CD4-positive, alpha-beta memory T cell (primary cell): ENCODE measurements around the gene ELK4. TPM values are rescaled to one million over a fixed set of nuclear protein-coding genes. Genes with fewer than 3 reads are reported as not detected.

Source experiments
- CTCF ChIA-PET: fragments of 350-600 bp; sonication (Branson Sonifier 250); formaldehyde crosslinking; loops from one replicate; lab custom pipeline; 2021; ENCODE audit warnings: inconsistent platforms; ENCODE audit not compliant: partially characterized antibody; lab: Charles Lee
- POLR2A ChIA-PET: fragments of 350-600 bp; sonication (Branson Sonifier 250); formaldehyde crosslinking; loops from one replicate; lab custom pipeline; 2021; ENCODE audit not compliant: partially characterized antibody; lab: Charles Lee
- DNase-seq, 5 donors: peaks; one replicate each; pipeline versions ENCODE4 v3.0.0 to v3.0.0-alpha.2; 2020 to 2022; ENCODE audit warnings: mixed read lengths in 1 of 5
- H3K27ac ChIP-seq: one replicate; pipeline ENCODE4 v1.7.0; 2013; ENCODE audit warnings: low read depth, low read length
- H3K27me3 ChIP-seq: 2 replicates; pipeline ENCODE4 v1.7.0; 2013; ENCODE audit warnings: mild to moderate bottlenecking, low read length, moderate library complexity; ENCODE audit not compliant: insufficient read depth
- H3K36me3 ChIP-seq: 2 replicates; pipeline ENCODE4 v1.7.0; 2013; ENCODE audit warnings: mild to moderate bottlenecking, low read length, moderate library complexity; ENCODE audit not compliant: insufficient read depth
- H3K4me1 ChIP-seq: 2 replicates; pipeline ENCODE4 v1.7.0; 2013; ENCODE audit warnings: mild to moderate bottlenecking, low read length, moderate library complexity; ENCODE audit not compliant: insufficient read depth
- H3K4me3 ChIP-seq, 2 donors: one replicate each; pipeline ENCODE4 v1.7.0; 2013; ENCODE audit warnings: low read length in 2 of 2, mild to moderate bottlenecking in 1 of 2
- H3K9me3 ChIP-seq, 2 donors: one replicate each; pipeline ENCODE4 v1.7.0; 2013; ENCODE audit warnings: low read length in 2 of 2, control low read depth in 1 of 2; ENCODE audit not compliant: control insufficient read depth in 1 of 2
- H3K27ac Mint-ChIP-seq, 7 donors: one replicate each; pipeline ENCODE4 v1.8.0; 2020 to 2021; ENCODE audit warnings: mixed read lengths in 7 of 7, mild to moderate bottlenecking in 6 of 7, inconsistent platforms in 3 of 7, moderate library complexity in 3 of 7
- H3K27me3 Mint-ChIP-seq, 2 donors: one replicate each; pipeline ENCODE4 v1.8.0; 2020 to 2021; ENCODE audit warnings: mixed read lengths in 2 of 2
- H3K36me3 Mint-ChIP-seq, 2 donors: one replicate each; pipeline ENCODE4 v1.8.0; 2020 to 2021; ENCODE audit warnings: mixed read lengths in 2 of 2, inconsistent platforms in 1 of 2, mild to moderate bottlenecking in 1 of 2
- H3K4me1 Mint-ChIP-seq, 4 donors: one replicate each; pipeline ENCODE4 v1.8.0; 2020 to 2021; ENCODE audit warnings: mixed read lengths in 4 of 4, mild to moderate bottlenecking in 1 of 4
- H3K4me3 Mint-ChIP-seq, 8 donors: one replicate each; pipeline ENCODE4 v1.8.0; 2020 to 2021; ENCODE audit warnings: mixed read lengths in 8 of 8, mild to moderate bottlenecking in 7 of 8, moderate library complexity in 6 of 8, inconsistent platforms in 3 of 8
- H3K9me3 Mint-ChIP-seq, 8 donors: one replicate each; pipeline ENCODE4 v1.8.0; 2020 to 2021; ENCODE audit warnings: mixed read lengths in 8 of 8, mild to moderate bottlenecking in 5 of 8, inconsistent platforms in 3 of 8, moderate library complexity in 1 of 8
- intact Hi-C: fragments of 100-400 bp; cut with micrococcal nuclease; formaldehyde crosslinking; loops from one replicate; pipeline ENCODE4 v1.15.1; 2023
- polyA plus RNA-seq, 2 donors: library from polyadenylated mRNA; unstranded; fragments of 300-500 nt; fragmentation: Illumina TruSeq; gene quantifications; one replicate each; pipeline ENCODE4 v1.2.3, GENCODE V29; 2021
- total RNA-seq, 2 experiments: library from RNA; stranded (reverse); gene quantifications; one replicate each; pipeline ENCODE4 v1.2.3, GENCODE V29; 2021

The ELK4 gene
- total and polyA plus RNA-seq, 4 experiments from 2014 or later, result 3.2 to 194 (median 86.4) TPM

DNA sequence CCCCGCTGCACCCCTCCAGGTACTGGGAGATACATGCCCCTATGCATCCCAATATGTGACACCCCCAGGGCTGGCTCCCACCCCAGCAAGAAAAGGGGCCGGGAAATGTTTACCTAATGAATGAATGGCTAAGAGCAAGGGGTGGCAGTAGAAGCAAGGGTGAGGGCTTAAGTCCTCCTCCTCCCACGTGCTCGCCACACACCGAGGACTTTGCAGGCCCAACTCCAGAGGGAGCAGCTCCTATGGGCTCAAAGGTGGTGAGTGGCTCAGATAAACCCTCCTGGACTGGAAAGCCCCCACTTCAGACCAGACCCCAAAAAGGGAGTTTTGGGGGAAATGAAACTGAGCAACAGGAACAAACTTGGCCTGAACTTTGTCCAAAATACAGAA is 37.1 kb upstream of the ELK4 start:
- H3K27me3 ChIP-seq, result no peaks in the 10 kb centered on the region
- no peak overlapping the region for H3K27ac ChIP-seq
- H3K27ac Mint-ChIP-seq, result peak overlapping the region in 1 of 7 donors; percentile 57
- CTCF ChIA-PET, result interaction anchor here (1.0 to 3.7 kb wide), 4 partner anchors 10 to 43 kb away, joined by 3 to 14 read pairs (median 4); no protein-coding TSS in a partner anchor
- H3K9me3 ChIP-seq, result no peaks in the 10 kb centered on the region
- POLR2A ChIA-PET, result no interaction called here
- H3K4me1 Mint-ChIP-seq, result peaks cover 0 to 6% (median 2%) of the 10 kb centered on the region in 4 donors
- H3K9me3 Mint-ChIP-seq, result no peaks in the 10 kb centered on the region
- H3K4me3 Mint-ChIP-seq, result no peak overlapping the region
- no peaks in the 10 kb centered on the region for H3K36me3 ChIP-seq
- H3K36me3 Mint-ChIP-seq, result no peaks in the 10 kb centered on the region
- intact Hi-C loops, result no loop called here
- H3K27me3 Mint-ChIP-seq, result peaks cover 17 to 19% of the 10 kb centered on the region in 2 donors
- H3K4me1 ChIP-seq, result no peaks in the 10 kb centered on the region
- DNase-seq, result no peak
- H3K4me3 ChIP-seq, result no peak overlapping the region

DNA sequence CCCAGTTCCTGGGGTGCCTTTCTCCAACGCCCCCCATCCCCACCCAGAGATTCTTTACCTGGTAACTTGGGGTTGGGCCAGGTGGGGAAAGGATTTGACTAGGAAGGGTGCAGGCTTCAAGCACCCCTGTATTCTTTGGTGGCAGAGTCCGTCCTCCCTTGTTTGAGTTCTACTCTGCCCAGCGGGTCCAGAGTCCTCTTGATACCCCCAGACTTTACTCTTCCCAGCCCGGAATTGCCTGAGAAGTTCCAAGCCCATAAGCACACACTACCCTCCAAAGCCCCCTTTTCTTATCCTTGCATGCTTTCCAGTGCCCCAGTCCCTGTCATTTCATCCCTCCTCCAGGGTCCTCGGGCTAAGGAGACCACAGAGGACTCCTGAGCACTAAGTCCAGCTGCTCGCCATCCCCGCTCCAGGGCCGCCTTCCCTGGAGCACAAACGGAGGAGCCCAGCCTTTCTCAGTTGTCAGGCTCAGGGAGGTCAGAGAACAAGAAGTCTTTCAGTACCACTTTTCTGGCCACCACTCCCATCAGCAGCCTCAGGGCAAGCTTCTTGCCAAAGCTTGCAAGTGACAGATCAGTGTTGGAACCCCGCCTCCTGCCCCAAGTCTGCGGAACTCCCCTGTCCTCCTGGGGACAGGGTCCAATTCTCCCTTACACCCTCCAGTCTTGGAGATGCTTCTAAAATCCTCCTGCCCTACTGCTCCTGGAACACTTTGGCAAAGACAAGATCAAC is 36.3 kb upstream of the ELK4 start:
- H3K9me3 Mint-ChIP-seq, result no peaks in the 10 kb centered on the region
- H3K27ac Mint-ChIP-seq, result no peak overlapping the region
- Histone ChIP-seq H3K27ac (no peak overlapping the region), H3K36me3 (no peaks in the 10 kb centered on the region), H3K4me3 (no peak overlapping the region), H3K4me1 (no peaks in the 10 kb centered on the region), H3K9me3 (no peaks in the 10 kb centered on the region), H3K27me3 (no peaks in the 10 kb centered on the region)
- no peak for DNase-seq
- peak overlapping the region in 1 of 8 donors; percentile 36 for H3K4me3 Mint-ChIP-seq
- no peaks in the 10 kb centered on the region for H3K36me3 Mint-ChIP-seq
- peaks cover 0 to 6% (median 2%) of the 10 kb centered on the region in 4 donors for H3K4me1 Mint-ChIP-seq
- POLR2A ChIA-PET, result no interaction called here
- intact Hi-C loops, result no loop called here
- CTCF ChIA-PET, result interaction anchor here (1.0 to 3.7 kb wide), 6 partner anchors 10 to 44 kb away, joined by 3 to 14 read pairs (median 4); no protein-coding TSS in a partner anchor
- peaks cover 17 to 19% of the 10 kb centered on the region in 2 donors for H3K27me3 Mint-ChIP-seq

DNA sequence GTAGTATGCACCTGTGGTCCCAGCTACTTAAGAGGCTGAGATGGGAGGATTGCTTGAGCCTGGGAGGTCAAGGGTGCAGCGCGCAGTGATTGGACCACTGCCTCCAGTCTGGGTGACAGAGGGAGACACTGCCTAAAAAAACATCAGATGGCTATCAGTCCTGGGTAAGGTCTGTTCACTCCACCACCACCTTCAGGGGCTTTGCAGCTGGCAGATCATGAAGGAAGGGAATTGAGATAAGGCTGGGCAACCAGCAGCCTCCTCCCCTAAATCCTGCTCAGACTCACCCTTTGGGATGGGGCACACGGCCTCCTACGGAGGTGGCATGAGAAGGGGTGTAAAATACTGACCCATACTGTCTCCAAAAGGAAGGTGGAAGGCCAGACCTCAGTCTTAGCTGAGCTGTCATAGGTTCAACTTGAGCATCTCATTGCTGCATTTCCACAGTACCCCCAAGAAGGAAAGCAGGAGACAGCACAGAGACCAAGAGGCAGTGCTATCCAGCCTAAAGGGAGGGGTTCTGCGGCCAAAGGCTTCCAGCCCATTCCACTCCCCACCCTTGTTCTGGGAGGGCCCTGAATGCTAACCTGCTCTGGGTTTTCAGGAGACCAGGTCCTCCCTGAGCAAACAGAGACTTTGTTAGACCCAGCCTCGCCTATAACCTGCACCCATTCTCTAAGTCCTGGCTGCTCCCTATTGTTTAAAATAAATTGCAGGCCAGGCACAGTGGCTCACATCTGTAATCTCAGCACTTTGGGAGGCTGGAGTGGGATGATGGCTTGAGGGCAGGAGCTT is 34.8 kb upstream of the ELK4 start:
- Histone ChIP-seq H3K9me3 (no peaks in the 10 kb centered on the region), H3K27me3 (no peaks in the 10 kb centered on the region), H3K4me1 (no peaks in the 10 kb centered on the region), H3K27ac (no peak overlapping the region), H3K36me3 (no peaks in the 10 kb centered on the region), H3K4me3 (no peak overlapping the region)
- H3K36me3 Mint-ChIP-seq, result no peaks in the 10 kb centered on the region
- ChIA-PET POLR2A (no interaction called here), CTCF (interaction anchor here (1.0 to 3.7 kb wide), 4 partner anchors 8 to 311 kb away, joined by 3 to 14 read pairs (median 4); no protein-coding TSS in a partner anchor)
- intact Hi-C loops, result no loop called here
- no peak overlapping the region for H3K27ac Mint-ChIP-seq
- H3K27me3 Mint-ChIP-seq, result peaks cover 10 to 13% of the 10 kb centered on the region in 2 donors
- H3K4me3 Mint-ChIP-seq, result no peak overlapping the region
- no peak for DNase-seq
- peaks cover 0 to 5% (median 0%) of the 10 kb centered on the region in 4 donors for H3K4me1 Mint-ChIP-seq
- H3K9me3 Mint-ChIP-seq, result no peaks in the 10 kb centered on the region

DNA sequence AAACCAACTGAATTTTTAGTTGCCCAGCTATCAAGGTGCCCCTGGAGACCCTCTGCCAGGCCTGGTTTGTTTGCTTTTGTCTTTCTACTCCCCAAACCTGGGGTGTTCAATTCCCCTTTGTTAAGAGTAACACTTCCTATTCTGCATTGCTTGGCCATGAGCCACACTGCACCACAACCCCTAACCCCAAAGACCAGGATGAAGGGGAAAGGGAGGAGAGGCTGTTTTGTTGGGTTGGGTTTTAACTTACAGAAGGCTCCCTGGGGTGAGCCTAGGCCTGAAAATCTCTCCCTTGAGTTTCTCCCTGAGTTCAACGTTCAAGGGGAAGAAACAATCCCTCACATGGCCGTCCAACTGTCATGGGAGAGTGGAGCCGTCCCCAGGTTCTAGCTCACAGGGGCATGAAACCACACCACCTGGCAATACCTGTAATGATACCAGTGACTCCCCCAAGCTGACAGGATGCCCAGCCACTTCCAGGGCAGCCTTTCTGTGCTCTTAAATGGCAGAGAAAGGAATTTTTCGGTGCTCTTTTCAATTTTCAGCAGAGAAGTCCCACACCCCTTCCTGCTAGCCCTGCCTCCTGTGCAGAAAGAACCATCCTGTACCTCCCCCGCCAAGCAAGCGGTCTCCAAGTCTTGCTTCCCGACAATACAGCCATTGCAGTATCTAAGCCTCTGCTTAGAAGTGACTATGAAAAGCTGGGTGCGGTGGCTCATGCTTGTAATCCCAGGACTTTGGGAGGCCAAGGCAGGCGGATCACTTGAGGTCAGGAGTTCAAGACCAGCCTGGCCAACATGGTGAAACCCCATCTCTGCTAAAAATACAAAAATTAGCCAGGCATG is 33.6 kb upstream of the ELK4 start:
- CTCF ChIA-PET, result interaction anchor here (1.0 kb wide), 1 partner anchor 312 kb away, joined by 3 read pairs; no protein-coding TSS in a partner anchor
- H3K4me1 Mint-ChIP-seq, result peaks cover 0 to 5% (median 0%) of the 10 kb centered on the region in 4 donors
- no peaks in the 10 kb centered on the region for H3K9me3 Mint-ChIP-seq
- peaks cover 11 to 12% of the 10 kb centered on the region in 2 donors for H3K27me3 Mint-ChIP-seq
- DNase-seq, result no peak
- H3K9me3 ChIP-seq, result no peaks in the 10 kb centered on the region
- no peak overlapping the region for H3K4me3 Mint-ChIP-seq
- H3K27me3 ChIP-seq, result no peaks in the 10 kb centered on the region
- no peaks in the 10 kb centered on the region for H3K4me1 ChIP-seq
- POLR2A ChIA-PET, result no interaction called here
- no peak overlapping the region for H3K27ac ChIP-seq
- H3K36me3 Mint-ChIP-seq, result no peaks in the 10 kb centered on the region
- no peak overlapping the region for H3K4me3 ChIP-seq
- intact Hi-C loops, result no loop called here
- peak overlapping the region in 1 of 7 donors; percentile 15 for H3K27ac Mint-ChIP-seq
- H3K36me3 ChIP-seq, result no peaks in the 10 kb centered on the region

DNA sequence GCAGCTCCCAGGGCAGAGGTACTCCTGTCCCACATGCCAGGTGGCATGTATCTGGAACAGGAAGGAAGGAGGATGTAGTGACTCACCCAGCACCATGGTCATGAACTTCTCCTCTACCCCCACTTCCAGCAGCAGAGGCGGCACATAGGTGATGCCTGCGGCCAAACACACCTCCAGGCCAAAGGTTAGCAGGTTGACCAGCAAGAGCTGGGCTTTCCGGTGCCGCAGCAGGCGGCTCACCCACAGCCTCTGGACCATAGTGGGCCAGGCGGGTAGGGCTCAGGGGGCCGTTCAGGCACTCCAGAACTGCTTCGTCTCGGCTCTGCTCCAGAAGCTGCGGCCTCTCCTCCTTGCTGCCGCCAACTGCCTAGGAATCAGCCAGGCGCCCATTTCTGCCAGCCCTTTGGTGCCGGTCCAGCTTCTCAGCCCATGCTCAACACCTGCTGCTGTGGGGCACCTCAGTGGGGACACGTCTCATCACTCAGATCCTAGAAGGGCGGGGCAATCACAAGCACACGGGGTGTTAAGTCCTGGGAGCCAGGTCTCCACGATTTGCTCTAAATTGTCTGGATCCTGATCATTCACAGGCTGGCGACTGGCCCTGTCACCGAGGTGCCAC is 32.7 kb upstream of the ELK4 start:
- no peaks in the 10 kb centered on the region for H3K9me3 ChIP-seq
- no peaks in the 10 kb centered on the region for H3K36me3 Mint-ChIP-seq
- H3K4me3 ChIP-seq, result no peak overlapping the region
- POLR2A ChIA-PET, result no interaction called here
- H3K9me3 Mint-ChIP-seq, result no peaks in the 10 kb centered on the region
- CTCF ChIA-PET, result interaction anchor here (1.1 to 1.5 kb wide), 3 partner anchors 46 to 313 kb away, joined by 3 to 4 read pairs (median 3); no protein-coding TSS in a partner anchor
- no peak overlapping the region for H3K27ac ChIP-seq
- H3K36me3 ChIP-seq, result no peaks in the 10 kb centered on the region
- H3K4me3 Mint-ChIP-seq, result no peak overlapping the region
- DNase-seq, result no peak
- no peak overlapping the region for H3K27ac Mint-ChIP-seq
- H3K27me3 ChIP-seq, result no peaks in the 10 kb centered on the region
- H3K27me3 Mint-ChIP-seq, result peaks cover 10 to 11% of the 10 kb centered on the region in 2 donors
- intact Hi-C loops, result no loop called here
- no peaks in the 10 kb centered on the region for H3K4me1 ChIP-seq
- peaks cover 0 to 5% (median 0%) of the 10 kb centered on the region in 4 donors for H3K4me1 Mint-ChIP-seq

DNA sequence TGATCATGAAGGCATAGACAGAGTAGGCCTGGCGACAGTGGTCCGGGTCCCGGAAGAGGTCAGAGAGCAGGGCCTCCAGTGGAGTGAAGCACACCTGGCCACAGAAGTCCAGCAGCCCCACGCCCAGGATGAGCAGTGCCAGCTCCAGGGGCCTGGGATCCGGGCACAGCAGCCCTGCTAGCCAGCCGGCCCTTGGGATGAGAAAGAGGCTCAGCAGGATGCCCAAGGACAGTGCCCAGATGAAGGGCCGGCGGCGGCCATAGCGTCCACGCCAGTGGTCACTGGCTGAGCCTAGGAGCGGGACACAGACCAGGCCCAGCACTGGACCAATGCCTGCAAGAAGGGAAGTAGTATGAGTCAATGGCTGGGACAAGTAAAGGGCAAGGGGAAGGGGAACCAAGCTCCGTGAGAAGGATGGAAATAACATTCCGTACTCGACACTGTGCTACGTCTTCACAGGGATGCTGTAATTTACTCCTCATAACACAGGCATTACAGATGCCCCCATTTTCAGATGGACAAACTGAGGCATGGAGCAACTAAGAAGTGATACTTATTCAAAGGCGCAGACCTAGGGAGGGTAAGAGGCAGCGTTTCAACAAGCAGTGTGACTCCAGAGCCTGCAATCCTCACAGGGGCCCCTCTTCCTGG is 31.6 kb upstream of the ELK4 start:
- no peak overlapping the region for H3K4me3 Mint-ChIP-seq
- no peak overlapping the region for H3K27ac Mint-ChIP-seq
- Histone ChIP-seq H3K4me1 (no peaks in the 10 kb centered on the region), H3K36me3 (no peaks in the 10 kb centered on the region), H3K4me3 (no peak overlapping the region), H3K9me3 (no peaks in the 10 kb centered on the region), H3K27me3 (no peaks in the 10 kb centered on the region), H3K27ac (no peak overlapping the region)
- H3K4me1 Mint-ChIP-seq, result peaks cover 0 to 8% (median 0%) of the 10 kb centered on the region in 4 donors
- intact Hi-C loops, result no loop called here
- POLR2A ChIA-PET, result no interaction called here
- peaks cover 6 to 7% of the 10 kb centered on the region in 2 donors for H3K27me3 Mint-ChIP-seq
- DNase-seq, result no peak
- H3K9me3 Mint-ChIP-seq, result no peaks in the 10 kb centered on the region
- CTCF ChIA-PET, result interaction anchor here (1.1 to 1.5 kb wide), 2 partner anchors 72 to 314 kb away, joined by 3 to 4 read pairs; no protein-coding TSS in a partner anchor
- no peaks in the 10 kb centered on the region for H3K36me3 Mint-ChIP-seq
